Neural cell (in vitro differentiated cells): ENCODE data around the gene RBM33. TPM values are rescaled to one million over a fixed set of nuclear protein-coding genes. Genes with fewer than 3 reads are reported as not detected.

Experiments
- H2AFZ ChIP-seq: fragments of 200-600, 300-800 bp; sonication (generic), shearing (Covaris generic); 2 replicates; pipeline ENCODE4 v1.6.0; 2014; ENCODE audit warnings: low read depth, mild to moderate bottlenecking, antibody characterized with exemption, low read length, moderate library complexity
- H3F3A ChIP-seq: fragments of 200-600 bp; shearing (Covaris generic); 2 replicates; pipeline ENCODE4 v1.6.1; 2016; ENCODE audit warnings: mild to moderate bottlenecking, moderate library complexity, mixed read lengths, antibody characterized with exemption, low read length; ENCODE audit not compliant: insufficient read depth, poor library complexity, severe bottlenecking
- H3K27ac ChIP-seq: fragments of 200-600, 300-800 bp; sonication (generic), shearing (Covaris generic); 2 replicates; pipeline ENCODE4 v1.5.1; 2014; ENCODE audit warnings: mild to moderate bottlenecking, low read length, moderate library complexity
- H3K27me3 ChIP-seq: fragments of 300-800, 200-600 bp; sonication (generic), shearing (Covaris generic); 2 replicates; pipeline ENCODE4 v1.6.0; 2014; ENCODE audit warnings: mild to moderate bottlenecking, low read depth, low read length, moderate library complexity; ENCODE audit not compliant: insufficient read depth
- H3K36me3 ChIP-seq: fragments of 300-800, 200-600 bp; sonication (generic), shearing (Covaris generic); 2 replicates; pipeline ENCODE4 v1.5.1; 2014; ENCODE audit warnings: mild to moderate bottlenecking, antibody characterized with exemption, low read length, moderate library complexity; ENCODE audit not compliant: insufficient read depth
- H3K4me2 ChIP-seq: fragments of 300-800, 200-600 bp; sonication (generic), shearing (Covaris generic); 2 replicates; pipeline ENCODE4 v1.6.0; 2014; ENCODE audit warnings: mild to moderate bottlenecking, low read length
- H3K4me3 ChIP-seq: fragments of 300-800, 200-600 bp; sonication (generic), shearing (Covaris generic); 2 replicates; pipeline ENCODE4 v1.5.1; 2014; ENCODE audit warnings: mild to moderate bottlenecking, low read length, moderate library complexity
- H3K79me2 ChIP-seq: fragments of 200-600 bp; shearing (Covaris generic); replicated peaks from 2 replicates; pipeline ENCODE4 v1.6.0; 2014; ENCODE audit warnings: mild to moderate bottlenecking, low read length, moderate library complexity; ENCODE audit not compliant: insufficient read depth
- H3K9ac ChIP-seq: fragments of 300-800, 200-600 bp; sonication (generic), shearing (Covaris generic); 2 replicates; pipeline ENCODE4 v1.6.1; 2016; ENCODE audit warnings: mild to moderate bottlenecking, low read length, mixed read lengths
- H3K9me2 ChIP-seq: fragments of 200-600 bp; shearing (Covaris generic); 2 replicates; pipeline ENCODE4 v1.6.1; 2016; ENCODE audit warnings: mild to moderate bottlenecking, low read length, mixed read lengths; ENCODE audit not compliant: insufficient read depth
- H3K9me3 ChIP-seq: fragments of 200-600, 300-800 bp; sonication (generic), shearing (Covaris generic); 2 replicates; pipeline ENCODE4 v1.6.1; 2016; ENCODE audit warnings: mild to moderate bottlenecking, mixed run types, low read length, moderate library complexity, mixed read lengths
- H4K20me1 ChIP-seq: fragments of 200-600 bp; shearing (Covaris generic); 2 replicates; pipeline ENCODE4 v1.6.1; 2016; ENCODE audit warnings: mild to moderate bottlenecking, mixed run types; ENCODE audit not compliant: insufficient read depth
- EP300 ChIP-seq: fragments of 450-650 bp; conservative IDR thresholded peaks from 2 replicates; pipeline ENCODE4 v1.6.1; 2014; ENCODE audit warnings: antibody characterized with exemption, mild to moderate bottlenecking, moderate library complexity; ENCODE audit not compliant: poor library complexity, severe bottlenecking
- EZH2 ChIP-seq: fragments of 200-600, 300-800 bp; shearing (Covaris generic), sonication (generic); IDR thresholded peaks from 2 replicates; pipeline ENCODE4 v1.6.1; 2014; ENCODE audit warnings: antibody characterized with exemption, low read length, borderline replicate concordance, mild to moderate bottlenecking; ENCODE audit not compliant: insufficient read depth, poor library complexity, severe bottlenecking
- MXI1 ChIP-seq: fragments of 450-650 bp; conservative IDR thresholded peaks from 2 replicates; pipeline ENCODE4 v1.6.1; 2014; ENCODE audit warnings: antibody characterized with exemption, mild to moderate bottlenecking; ENCODE audit not compliant: poor library complexity, severe bottlenecking
- POLR2AphosphoS5 ChIP-seq: IDR thresholded peaks from 2 replicates; pipeline ENCODE4 v1.6.1; 2012
- RAD21 ChIP-seq: fragments of 450-650 bp; conservative IDR thresholded peaks from 2 replicates; pipeline ENCODE4 v1.6.1; 2014; ENCODE audit warnings: antibody characterized with exemption, mild to moderate bottlenecking, moderate library complexity
- SMC3 ChIP-seq: fragments of 450-650 bp; conservative IDR thresholded peaks from 2 replicates; pipeline ENCODE4 v1.6.1; 2014; ENCODE audit warnings: antibody characterized with exemption, mild to moderate bottlenecking, moderate library complexity; ENCODE audit not compliant: poor library complexity
- TAF1 ChIP-seq: IDR thresholded peaks from 2 replicates; pipeline ENCODE4 v1.6.1; 2012; ENCODE audit warnings: low read depth
- polyA plus RNA-seq: library from polyadenylated mRNA; depleted of rRNA; stranded (reverse); fragments of >200 nt; gene quantifications from 2 replicates; pipeline ENCODE4 v1.2.3, GENCODE V29; 2014
- TF ChIP-seq, protein P1 (sequence below): IDR thresholded peaks from 2 replicates; pipeline ENCODE4 v1.6.1; 2012; ENCODE audit warnings: borderline replicate concordance

RBM33 gene
- polyA plus RNA-seq, 1 donor from 2014 or later = 53.2 TPM

DNA sequence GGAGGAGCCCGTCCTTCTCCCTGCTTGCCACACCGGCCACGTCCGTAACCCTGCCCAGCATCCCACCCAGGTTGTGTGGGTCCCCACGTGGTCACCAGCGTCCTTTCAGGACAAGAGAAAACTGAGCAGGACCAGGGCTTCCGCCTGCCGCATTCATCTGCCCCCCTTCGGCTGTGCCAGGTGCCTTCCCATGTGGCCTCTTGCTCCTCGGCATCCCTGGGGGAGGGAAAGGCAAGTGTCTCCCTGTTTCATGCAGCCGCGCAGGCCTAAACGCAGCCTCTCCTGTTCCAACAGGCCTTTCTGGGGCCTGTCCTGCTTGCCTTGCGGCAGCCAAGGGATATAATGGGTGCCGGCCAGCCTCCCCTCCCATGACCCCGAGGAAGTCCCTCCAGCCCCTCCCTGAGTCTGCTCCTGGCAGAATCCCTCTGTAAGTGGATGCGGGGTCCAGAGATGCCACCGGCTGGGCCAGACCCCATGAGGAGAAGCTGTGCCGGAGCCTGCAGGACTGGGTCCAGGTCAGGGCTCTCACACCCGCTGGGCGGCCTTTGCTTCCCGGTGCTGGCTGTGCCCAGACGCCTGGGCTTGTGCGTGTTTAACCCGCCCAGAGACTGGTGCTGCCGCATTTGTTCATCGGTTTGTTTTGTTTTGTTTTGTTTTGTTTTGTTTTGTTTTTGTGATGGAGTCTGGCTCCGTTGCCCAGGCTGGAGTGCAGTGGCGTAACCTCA lies 144.7 kb downstream of the RBM33 start (continued):
- TF ChIP-seq, protein P1, sequence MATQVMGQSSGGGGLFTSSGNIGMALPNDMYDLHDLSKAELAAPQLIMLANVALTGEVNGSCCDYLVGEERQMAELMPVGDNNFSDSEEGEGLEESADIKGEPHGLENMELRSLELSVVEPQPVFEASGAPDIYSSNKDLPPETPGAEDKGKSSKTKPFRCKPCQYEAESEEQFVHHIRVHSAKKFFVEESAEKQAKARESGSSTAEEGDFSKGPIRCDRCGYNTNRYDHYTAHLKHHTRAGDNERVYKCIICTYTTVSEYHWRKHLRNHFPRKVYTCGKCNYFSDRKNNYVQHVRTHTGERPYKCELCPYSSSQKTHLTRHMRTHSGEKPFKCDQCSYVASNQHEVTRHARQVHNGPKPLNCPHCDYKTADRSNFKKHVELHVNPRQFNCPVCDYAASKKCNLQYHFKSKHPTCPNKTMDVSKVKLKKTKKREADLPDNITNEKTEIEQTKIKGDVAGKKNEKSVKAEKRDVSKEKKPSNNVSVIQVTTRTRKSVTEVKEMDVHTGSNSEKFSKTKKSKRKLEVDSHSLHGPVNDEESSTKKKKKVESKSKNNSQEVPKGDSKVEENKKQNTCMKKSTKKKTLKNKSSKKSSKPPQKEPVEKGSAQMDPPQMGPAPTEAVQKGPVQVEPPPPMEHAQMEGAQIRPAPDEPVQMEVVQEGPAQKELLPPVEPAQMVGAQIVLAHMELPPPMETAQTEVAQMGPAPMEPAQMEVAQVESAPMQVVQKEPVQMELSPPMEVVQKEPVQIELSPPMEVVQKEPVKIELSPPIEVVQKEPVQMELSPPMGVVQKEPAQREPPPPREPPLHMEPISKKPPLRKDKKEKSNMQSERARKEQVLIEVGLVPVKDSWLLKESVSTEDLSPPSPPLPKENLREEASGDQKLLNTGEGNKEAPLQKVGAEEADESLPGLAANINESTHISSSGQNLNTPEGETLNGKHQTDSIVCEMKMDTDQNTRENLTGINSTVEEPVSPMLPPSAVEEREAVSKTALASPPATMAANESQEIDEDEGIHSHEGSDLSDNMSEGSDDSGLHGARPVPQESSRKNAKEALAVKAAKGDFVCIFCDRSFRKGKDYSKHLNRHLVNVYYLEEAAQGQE = no peak
- no peak for TF ChIP-seq EZH2
- no peak for TF ChIP-seq POLR2AphosphoS5

GRCh38 chr7:155790666-155791065 lies 146.2 kb downstream of the RBM33 start:
- TF ChIP-seq MXI1 (no peak), POLR2AphosphoS5 (no peak), TAF1 (no peak), EZH2 (no peak), RAD21 (no peak), EP300 (no peak)
- TF ChIP-seq, protein P1 = no peak
- H4K20me1 ChIP-seq = no peaks in the 10 kb centered on the region
- H3K79me2 ChIP-seq = no peaks in the 10 kb centered on the region
- H3K27ac ChIP-seq = no peak overlapping the region
- no peak overlapping the region for H3K9ac ChIP-seq
- no peak overlapping the region for H3K4me3 ChIP-seq
- no peak overlapping the region for H2AFZ ChIP-seq
- H3K9me2 ChIP-seq = no peaks in the 10 kb centered on the region
- no peak overlapping the region for H3K4me2 ChIP-seq
- H3K9me3 ChIP-seq = no peaks in the 10 kb centered on the region
- no peaks in the 10 kb centered on the region for H3K36me3 ChIP-seq
- H3F3A ChIP-seq = no peaks in the 10 kb centered on the region
- peaks cover 16% of the 10 kb centered on the region for H3K27me3 ChIP-seq

DNA sequence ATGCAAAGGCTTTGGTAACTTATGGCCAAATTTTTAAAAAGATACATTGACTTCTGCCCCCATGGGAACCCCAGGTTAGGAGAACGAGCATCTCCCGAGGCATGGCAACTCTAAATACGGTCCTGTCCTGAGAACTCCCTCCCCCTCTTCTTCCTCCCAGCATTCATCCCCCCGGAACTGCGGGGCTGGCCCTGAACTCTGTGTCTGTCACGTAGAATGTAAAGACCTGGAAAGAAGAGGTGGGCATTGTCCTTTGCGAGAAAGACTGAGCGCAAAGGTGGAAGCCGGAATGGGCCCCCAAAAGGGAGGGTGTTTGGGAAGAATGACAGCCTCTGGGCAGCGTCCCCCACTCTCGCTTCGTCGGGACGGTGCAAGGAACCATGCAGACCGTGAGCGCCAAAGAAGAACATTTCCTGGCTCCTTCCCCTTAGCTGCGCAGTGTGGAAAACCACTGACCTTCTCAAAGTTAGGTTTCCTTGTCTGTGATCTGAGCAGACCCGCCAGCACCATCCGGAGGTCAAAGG lies 146.8 kb downstream of the RBM33 start:
- Histone ChIP-seq H2AFZ (no peak overlapping the region), H3K36me3 (no peaks in the 10 kb centered on the region), H3K79me2 (no peaks in the 10 kb centered on the region), H3K27ac (no peak overlapping the region), H3K9me3 (no peaks in the 10 kb centered on the region), H3K4me3 (no peak overlapping the region), H3K9ac (no peak overlapping the region), H3K4me2 (no peak overlapping the region), H3K9me2 (no peaks in the 10 kb centered on the region), H4K20me1 (no peaks in the 10 kb centered on the region), H3K27me3 (peaks cover 20% of the 10 kb centered on the region), H3F3A (no peaks in the 10 kb centered on the region)
- TF ChIP-seq SMC3 (no peak), POLR2AphosphoS5 (no peak)
